Astrocyte (in vitro differentiated cells and primary cell): ENCODE results near the gene RAB40C. TPM values are rescaled to one million over a fixed set of nuclear protein-coding genes. Genes with fewer than 3 reads are reported as not detected.

Experiments
- DNase-seq: peaks from one replicate; pipeline ENCODE4 v3.0.0-alpha.2; 2010; ENCODE audit warnings: low read depth
- FAIRE-seq: peaks from 2 replicates; lab custom pipeline; 2011; peaks lifted over from hg19 to GRCh38; lab: Jason Lieb, UNC
- H2AFZ ChIP-seq: 2 replicates; pipeline ENCODE4 v1.6.0; 2012; ENCODE audit warnings: low read depth, low read length, inconsistent platforms
- H3K27ac ChIP-seq: 2 replicates; pipeline ENCODE4 v1.5.1; 2011; ENCODE audit warnings: low read depth, low read length, inconsistent platforms
- H3K27me3 ChIP-seq: 2 replicates; pipeline ENCODE4 v1.6.0; 2011; ENCODE audit warnings: low read length, inconsistent platforms; ENCODE audit not compliant: insufficient read depth
- H3K36me3 ChIP-seq: 2 replicates; pipeline ENCODE4 v1.5.1; 2011; ENCODE audit warnings: low read length, inconsistent platforms; ENCODE audit not compliant: insufficient read depth
- H3K4me1 ChIP-seq: 2 replicates; pipeline ENCODE4 v1.5.1; 2011; ENCODE audit warnings: low read length, inconsistent platforms; ENCODE audit not compliant: insufficient read depth
- H3K4me2 ChIP-seq: 2 replicates; pipeline ENCODE4 v1.6.0; 2012; ENCODE audit warnings: low read length, inconsistent platforms
- H3K4me3 ChIP-seq: 2 replicates; pipeline ENCODE4 v1.5.1; 2011; ENCODE audit warnings: low read depth, mild to moderate bottlenecking, low read length, inconsistent platforms; ENCODE audit not compliant: insufficient read depth
- H3K79me2 ChIP-seq: 2 replicates; pipeline ENCODE4 v1.6.0; 2012; ENCODE audit warnings: mild to moderate bottlenecking, low read length, inconsistent platforms; ENCODE audit not compliant: insufficient read depth
- H3K9ac ChIP-seq: 2 replicates; pipeline ENCODE4 v1.6.0; 2012; ENCODE audit warnings: mild to moderate bottlenecking, low read length, inconsistent platforms
- H3K9me3 ChIP-seq: 2 replicates; pipeline ENCODE4 v1.5.1; 2012; ENCODE audit warnings: low read depth, mild to moderate bottlenecking, low read length, inconsistent platforms; ENCODE audit not compliant: insufficient read depth
- H4K20me1 ChIP-seq: 2 replicates; pipeline ENCODE4 v1.6.0; 2012; ENCODE audit warnings: low read length, inconsistent platforms; ENCODE audit not compliant: insufficient read depth
- H3K27ac Mint-ChIP-seq: one replicate; pipeline ENCODE4 v1.8.0; 2021; ENCODE audit warnings: mild to moderate bottlenecking, mixed read lengths; ENCODE audit not compliant: unreplicated experiment
- H3K27me3 Mint-ChIP-seq: one replicate; pipeline ENCODE4 v1.8.0; 2021; ENCODE audit warnings: low read depth, mixed read lengths; ENCODE audit not compliant: unreplicated experiment
- H3K36me3 Mint-ChIP-seq: one replicate; pipeline ENCODE4 v1.8.0; 2021; ENCODE audit warnings: low read depth, mixed read lengths; ENCODE audit not compliant: unreplicated experiment
- H3K4me1 Mint-ChIP-seq: one replicate; pipeline ENCODE4 v1.8.0; 2021; ENCODE audit warnings: low read depth, mixed read lengths; ENCODE audit not compliant: unreplicated experiment
- H3K4me3 Mint-ChIP-seq: one replicate; pipeline ENCODE4 v1.8.0; 2021; ENCODE audit warnings: mild to moderate bottlenecking, moderate library complexity, mixed read lengths; ENCODE audit not compliant: unreplicated experiment
- H3K9me3 Mint-ChIP-seq: one replicate; pipeline ENCODE4 v1.8.0; 2021; ENCODE audit warnings: mild to moderate bottlenecking, mixed read lengths; ENCODE audit not compliant: unreplicated experiment
- EZH2 ChIP-seq: IDR thresholded peaks from 2 replicates; pipeline ENCODE4 v1.6.1; 2012; ENCODE audit warnings: mild to moderate bottlenecking, low read length, inconsistent platforms; ENCODE audit not compliant: insufficient read depth
- total RNA-seq: library from RNA; stranded (reverse); gene quantifications from 2 replicates; pipeline ENCODE4 v1.2.1, GENCODE V29; 2021
- TF ChIP-seq, protein P1 (sequence below): IDR thresholded peaks from 2 replicates; pipeline ENCODE4 v1.5.1; 2011; ENCODE audit warnings: low read depth, mild to moderate bottlenecking, inconsistent platforms, low read length, moderate library complexity; ENCODE audit not compliant: insufficient read depth

The RAB40C gene
- total RNA-seq, 1 donor from 2014 or later: 13.0 TPM

DNA sequence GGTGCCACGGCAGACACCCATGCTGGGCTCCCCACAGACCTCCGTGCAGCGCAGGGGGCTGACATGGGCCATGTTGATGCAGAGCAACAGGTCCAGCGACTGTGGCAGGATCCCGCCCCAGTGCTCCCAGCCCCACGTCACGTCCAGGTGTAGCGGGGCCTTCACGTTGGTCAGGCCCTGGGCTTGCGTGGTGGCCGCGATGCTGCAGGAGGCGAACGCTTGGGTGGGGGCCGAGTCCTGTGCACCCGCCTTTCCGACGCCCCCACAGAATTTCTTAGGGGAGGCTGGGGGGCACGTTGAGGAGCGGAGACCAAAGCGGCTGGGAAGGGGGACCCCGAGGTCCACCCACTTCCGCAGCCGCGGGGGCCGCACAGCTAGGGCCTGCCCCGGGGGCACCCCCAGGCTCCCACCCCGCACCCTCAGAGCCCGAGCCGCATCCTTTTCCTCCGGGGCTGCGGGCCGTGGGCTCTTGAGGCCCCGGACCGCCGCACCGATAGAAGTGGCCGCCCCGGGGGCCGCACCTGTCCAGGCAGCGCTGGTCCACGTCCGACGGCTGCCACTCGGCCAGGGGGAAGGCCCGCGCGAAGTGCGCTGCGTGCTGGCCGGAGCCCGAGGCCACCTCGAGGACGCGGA is 45.8 kb downstream of the RAB40C start:
- H3K9me3 ChIP-seq: no peaks in the 10 kb centered on the region
- no peak for DNase-seq
- peak overlapping the region; percentile 90 for H3K4me2 ChIP-seq
- H3K27me3 Mint-ChIP-seq: no peaks in the 10 kb centered on the region
- no peaks in the 10 kb centered on the region for H3K36me3 ChIP-seq
- H2AFZ ChIP-seq: peak overlapping the region; percentile 93
- H3K36me3 Mint-ChIP-seq: no peaks in the 10 kb centered on the region
- H3K4me1 ChIP-seq: peaks cover 10% of the 10 kb centered on the region
- no peaks in the 10 kb centered on the region for H3K27me3 ChIP-seq
- peak overlapping the region; percentile 75 for H3K4me3 Mint-ChIP-seq
- TF ChIP-seq, protein P1, sequence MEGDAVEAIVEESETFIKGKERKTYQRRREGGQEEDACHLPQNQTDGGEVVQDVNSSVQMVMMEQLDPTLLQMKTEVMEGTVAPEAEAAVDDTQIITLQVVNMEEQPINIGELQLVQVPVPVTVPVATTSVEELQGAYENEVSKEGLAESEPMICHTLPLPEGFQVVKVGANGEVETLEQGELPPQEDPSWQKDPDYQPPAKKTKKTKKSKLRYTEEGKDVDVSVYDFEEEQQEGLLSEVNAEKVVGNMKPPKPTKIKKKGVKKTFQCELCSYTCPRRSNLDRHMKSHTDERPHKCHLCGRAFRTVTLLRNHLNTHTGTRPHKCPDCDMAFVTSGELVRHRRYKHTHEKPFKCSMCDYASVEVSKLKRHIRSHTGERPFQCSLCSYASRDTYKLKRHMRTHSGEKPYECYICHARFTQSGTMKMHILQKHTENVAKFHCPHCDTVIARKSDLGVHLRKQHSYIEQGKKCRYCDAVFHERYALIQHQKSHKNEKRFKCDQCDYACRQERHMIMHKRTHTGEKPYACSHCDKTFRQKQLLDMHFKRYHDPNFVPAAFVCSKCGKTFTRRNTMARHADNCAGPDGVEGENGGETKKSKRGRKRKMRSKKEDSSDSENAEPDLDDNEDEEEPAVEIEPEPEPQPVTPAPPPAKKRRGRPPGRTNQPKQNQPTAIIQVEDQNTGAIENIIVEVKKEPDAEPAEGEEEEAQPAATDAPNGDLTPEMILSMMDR: no peak
- no peak for TF ChIP-seq EZH2
- peak overlapping the region; percentile 81 for H3K27ac ChIP-seq
- FAIRE-seq: no peak
- H4K20me1 ChIP-seq: peaks cover 14% of the 10 kb centered on the region
- H3K4me3 ChIP-seq: peak overlapping the region; percentile 80
- no peaks in the 10 kb centered on the region for H3K9me3 Mint-ChIP-seq
- no peak overlapping the region for H3K27ac Mint-ChIP-seq
- H3K4me1 Mint-ChIP-seq: no peaks in the 10 kb centered on the region
- peak overlapping the region; percentile 81 for H3K9ac ChIP-seq
- peaks cover 15% of the 10 kb centered on the region for H3K79me2 ChIP-seq

DNA sequence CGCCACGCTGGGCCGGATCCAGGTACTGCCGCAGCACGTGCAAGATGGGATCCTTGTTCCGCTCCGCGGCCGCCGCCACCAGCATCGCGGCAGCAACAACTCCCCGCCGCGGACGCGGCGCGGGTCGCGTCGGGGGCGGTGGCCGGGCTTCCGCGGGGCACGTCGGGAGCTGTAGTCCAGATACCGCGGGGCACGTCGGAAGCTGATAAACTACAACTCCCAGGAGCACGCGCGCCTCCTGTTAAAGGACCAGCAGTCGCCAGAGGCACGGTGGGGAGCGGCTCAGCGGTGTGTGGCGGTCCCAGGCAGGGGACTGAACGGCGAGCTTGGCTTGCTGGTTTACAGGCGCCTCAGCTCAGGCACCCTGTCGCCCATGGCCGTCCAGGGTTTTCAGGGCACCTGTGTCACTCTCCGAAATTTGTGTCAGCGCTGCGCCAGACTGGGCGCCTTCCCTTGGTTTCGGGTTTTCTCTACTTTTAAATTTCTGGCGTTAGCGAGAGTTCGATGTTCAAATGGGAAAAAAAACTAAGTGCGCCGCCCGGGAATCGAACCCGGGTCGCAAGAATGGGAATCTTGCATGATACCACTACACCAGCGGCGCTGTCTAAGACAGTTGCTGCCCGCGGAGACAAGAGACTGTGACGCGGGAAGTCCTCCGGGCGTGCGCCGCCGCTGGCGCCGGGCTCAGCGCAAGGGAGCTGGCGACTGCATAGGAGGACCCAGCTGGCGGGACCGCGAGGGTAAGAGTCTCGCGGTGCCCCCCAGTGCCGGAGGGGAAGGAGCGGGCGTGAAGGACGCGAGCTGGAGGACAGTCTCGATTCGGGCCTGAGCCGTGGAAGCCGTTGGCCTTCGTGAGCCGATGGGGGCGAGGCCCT is 46.6 kb downstream of the RAB40C start, which contains the start of gene METTL26:
METTL26 (minus strand) TSS at position 100 of the 875 bp plus-strand sequence; CDS start at position 85, 15 bp downstream.
- peak within 1 kb of the TSS; percentile 98 for H2AFZ ChIP-seq
- H3K79me2 ChIP-seq: peaks cover 15% of the 10 kb centered on the region
- no peaks in the 10 kb centered on the region for H3K27me3 ChIP-seq
- H3K9me3 ChIP-seq: no peaks in the 10 kb centered on the region
- FAIRE-seq: no peak
- no peaks in the 10 kb centered on the region for H3K27me3 Mint-ChIP-seq
- peak within 1 kb of the TSS; percentile 89 for H3K27ac Mint-ChIP-seq
- H3K4me3 Mint-ChIP-seq: peak within 1 kb of the TSS; percentile 88
- H3K36me3 Mint-ChIP-seq: no peaks in the 10 kb centered on the region
- H3K4me1 ChIP-seq: peaks cover 5% of the 10 kb centered on the region
- no peak for TF ChIP-seq EZH2
- TF ChIP-seq, protein P1: no peak
- H3K27ac ChIP-seq: peak within 1 kb of the TSS; percentile 81
- peak; percentile 81 for DNase-seq
- peak within 1 kb of the TSS; percentile 81 for H3K9ac ChIP-seq
- H3K4me3 ChIP-seq: peak within 1 kb of the TSS; percentile 80
- H3K9me3 Mint-ChIP-seq: no peaks in the 10 kb centered on the region
- H3K4me2 ChIP-seq: peak within 1 kb of the TSS; percentile 90
- peaks cover 14% of the 10 kb centered on the region for H4K20me1 ChIP-seq
- H3K4me1 Mint-ChIP-seq: no peaks in the 10 kb centered on the region
- no peaks in the 10 kb centered on the region for H3K36me3 ChIP-seq
